GM23338 (cell line): Measurements from ENCODE around the gene PROSER2.

Experiments used
- CREB1 ChIP-seq: fragments of 250-450 bp; sonication (Bioruptor Pico); IDR thresholded peaks from 2 replicates; pipeline ENCODE4 v1.5.0; 2020; ENCODE audit warnings: low read depth, mild to moderate bottlenecking, moderate library complexity
- TF ChIP-seq, protein P1 (sequence below), 2 experiments: fragments of 200-600 bp in 1 of 2; sonication (generic) in 1 of 2; conservative IDR thresholded peaks; 2 replicates each; pipeline versions ENCODE4 v1.5.1 to v1.6.1; 2016 to 2017; ENCODE audit warnings: antibody characterized with exemption in 2 of 2, low read depth in 2 of 2, mild to moderate bottlenecking in 2 of 2, moderate library complexity in 1 of 2

DNA sequence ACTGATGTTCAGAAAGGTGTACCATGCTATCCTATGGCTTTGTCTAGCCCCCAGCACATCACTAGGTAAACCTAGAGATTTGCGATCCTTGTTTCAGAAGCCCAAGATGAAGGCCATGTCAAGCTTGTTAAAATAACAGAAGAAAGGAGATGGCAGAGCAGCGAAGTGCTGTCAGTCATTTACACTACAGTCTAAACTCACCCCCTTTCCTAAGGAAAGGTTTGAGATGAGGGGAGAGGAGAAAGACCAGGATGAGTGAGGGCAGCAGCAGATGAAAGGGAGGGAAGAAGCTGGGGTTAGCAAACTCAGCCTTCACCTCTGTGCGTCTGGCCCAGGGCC is 74.8 kb downstream of the PROSER2 start:
- TF ChIP-seq, protein P1, sequence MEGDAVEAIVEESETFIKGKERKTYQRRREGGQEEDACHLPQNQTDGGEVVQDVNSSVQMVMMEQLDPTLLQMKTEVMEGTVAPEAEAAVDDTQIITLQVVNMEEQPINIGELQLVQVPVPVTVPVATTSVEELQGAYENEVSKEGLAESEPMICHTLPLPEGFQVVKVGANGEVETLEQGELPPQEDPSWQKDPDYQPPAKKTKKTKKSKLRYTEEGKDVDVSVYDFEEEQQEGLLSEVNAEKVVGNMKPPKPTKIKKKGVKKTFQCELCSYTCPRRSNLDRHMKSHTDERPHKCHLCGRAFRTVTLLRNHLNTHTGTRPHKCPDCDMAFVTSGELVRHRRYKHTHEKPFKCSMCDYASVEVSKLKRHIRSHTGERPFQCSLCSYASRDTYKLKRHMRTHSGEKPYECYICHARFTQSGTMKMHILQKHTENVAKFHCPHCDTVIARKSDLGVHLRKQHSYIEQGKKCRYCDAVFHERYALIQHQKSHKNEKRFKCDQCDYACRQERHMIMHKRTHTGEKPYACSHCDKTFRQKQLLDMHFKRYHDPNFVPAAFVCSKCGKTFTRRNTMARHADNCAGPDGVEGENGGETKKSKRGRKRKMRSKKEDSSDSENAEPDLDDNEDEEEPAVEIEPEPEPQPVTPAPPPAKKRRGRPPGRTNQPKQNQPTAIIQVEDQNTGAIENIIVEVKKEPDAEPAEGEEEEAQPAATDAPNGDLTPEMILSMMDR (conservative IDR thresholded peaks at IDR 0.05; ENCODE audit: low read depth in 2 of 2) = no peak
- no peak for TF ChIP-seq CREB1 (CRISPR knock-in tag)
